HFFc6 (cell line): ENCODE measurements around the gene PTPRM. TPM values are rescaled to one million over a fixed set of nuclear protein-coding genes. Genes with fewer than 3 reads are reported as not detected.

ENCODE experiments used
- DNase-seq: peaks from one replicate; pipeline ENCODE4 v3.0.0-alpha.2; 2018
- H3K27ac Mint-ChIP-seq: 2 replicates; pipeline ENCODE4 v1.8.0; 2020; ENCODE audit warnings: mild to moderate bottlenecking, mixed read lengths
- H3K27me3 Mint-ChIP-seq: 2 replicates; pipeline ENCODE4 v1.8.0; 2021; ENCODE audit warnings: mild to moderate bottlenecking, moderate library complexity, mixed read lengths; ENCODE audit not compliant: insufficient read depth
- H3K36me3 Mint-ChIP-seq: 2 replicates; pipeline ENCODE4 v1.8.0; 2021; ENCODE audit warnings: low read depth, mixed read lengths
- H3K4me1 Mint-ChIP-seq: 2 replicates; pipeline ENCODE4 v1.8.0; 2020; ENCODE audit warnings: low read depth, mixed read lengths
- H3K4me3 Mint-ChIP-seq: 2 replicates; pipeline ENCODE4 v1.8.0; 2020; ENCODE audit warnings: mild to moderate bottlenecking, moderate library complexity, mixed read lengths
- H3K9me3 Mint-ChIP-seq: 2 replicates; pipeline ENCODE4 v1.8.0; 2020; ENCODE audit warnings: mild to moderate bottlenecking, mixed read lengths
- total RNA-seq, 6 experiments: library from RNA; stranded (reverse); fragmentation: NEBNext Ultra II Directional; extraction: Animal tissue kit (Norgen Biotek cat#: 25700); gene quantifications; 2 replicates in 1 of 6; 3 replicates in 5 of 6; pipeline ENCODE4 v1.2.3, GENCODE V29; 2021
- TF ChIP-seq, protein P1 (sequence below): fragments of 200-600 bp; sonication (generic); IDR thresholded peaks from 2 replicates; pipeline ENCODE4 v1.5.0; 2021; ENCODE audit warnings: antibody characterized with exemption, mild to moderate bottlenecking

PTPRM gene
- total RNA-seq, 6 experiments from 2014 or later = 39.4 to 49.8 (median 43.8) TPM

DNA sequence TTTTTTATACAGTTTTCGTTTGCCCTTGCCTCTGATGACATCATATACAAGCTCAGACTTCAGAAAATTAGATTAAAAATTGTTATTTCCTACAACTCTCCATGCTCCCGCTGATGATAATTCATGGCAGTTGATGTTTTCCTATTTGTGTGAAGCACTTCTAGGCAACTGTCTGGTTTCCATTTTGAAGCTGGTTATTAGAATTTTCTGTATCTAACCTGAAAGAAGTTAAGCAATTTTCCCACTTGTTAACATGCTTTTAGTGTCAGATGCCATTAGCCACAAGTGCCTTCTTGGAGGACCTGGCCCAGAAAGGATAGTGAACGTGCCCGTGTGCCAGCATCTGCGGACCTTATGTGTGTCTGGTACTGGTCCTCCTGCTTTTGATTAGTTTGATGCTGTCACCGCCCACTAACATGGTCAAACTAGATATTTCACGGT lies 694.6 kb downstream of the PTPRM start:
- Mint-ChIP-seq H3K36me3 (peaks cover 4% of the 10 kb centered on the region; the same call in 1 of the 2 replicates), H3K9me3 (no peaks in the 10 kb centered on the region), H3K27ac (no peak overlapping the region), H3K4me1 (peaks cover 23% of the 10 kb centered on the region), H3K4me3 (no peak overlapping the region), H3K27me3 (peaks cover 4% of the 10 kb centered on the region; the same call in 1 of the 2 replicates)
- DNase-seq = no peak
- TF ChIP-seq, protein P1, sequence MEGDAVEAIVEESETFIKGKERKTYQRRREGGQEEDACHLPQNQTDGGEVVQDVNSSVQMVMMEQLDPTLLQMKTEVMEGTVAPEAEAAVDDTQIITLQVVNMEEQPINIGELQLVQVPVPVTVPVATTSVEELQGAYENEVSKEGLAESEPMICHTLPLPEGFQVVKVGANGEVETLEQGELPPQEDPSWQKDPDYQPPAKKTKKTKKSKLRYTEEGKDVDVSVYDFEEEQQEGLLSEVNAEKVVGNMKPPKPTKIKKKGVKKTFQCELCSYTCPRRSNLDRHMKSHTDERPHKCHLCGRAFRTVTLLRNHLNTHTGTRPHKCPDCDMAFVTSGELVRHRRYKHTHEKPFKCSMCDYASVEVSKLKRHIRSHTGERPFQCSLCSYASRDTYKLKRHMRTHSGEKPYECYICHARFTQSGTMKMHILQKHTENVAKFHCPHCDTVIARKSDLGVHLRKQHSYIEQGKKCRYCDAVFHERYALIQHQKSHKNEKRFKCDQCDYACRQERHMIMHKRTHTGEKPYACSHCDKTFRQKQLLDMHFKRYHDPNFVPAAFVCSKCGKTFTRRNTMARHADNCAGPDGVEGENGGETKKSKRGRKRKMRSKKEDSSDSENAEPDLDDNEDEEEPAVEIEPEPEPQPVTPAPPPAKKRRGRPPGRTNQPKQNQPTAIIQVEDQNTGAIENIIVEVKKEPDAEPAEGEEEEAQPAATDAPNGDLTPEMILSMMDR = no peak

DNA sequence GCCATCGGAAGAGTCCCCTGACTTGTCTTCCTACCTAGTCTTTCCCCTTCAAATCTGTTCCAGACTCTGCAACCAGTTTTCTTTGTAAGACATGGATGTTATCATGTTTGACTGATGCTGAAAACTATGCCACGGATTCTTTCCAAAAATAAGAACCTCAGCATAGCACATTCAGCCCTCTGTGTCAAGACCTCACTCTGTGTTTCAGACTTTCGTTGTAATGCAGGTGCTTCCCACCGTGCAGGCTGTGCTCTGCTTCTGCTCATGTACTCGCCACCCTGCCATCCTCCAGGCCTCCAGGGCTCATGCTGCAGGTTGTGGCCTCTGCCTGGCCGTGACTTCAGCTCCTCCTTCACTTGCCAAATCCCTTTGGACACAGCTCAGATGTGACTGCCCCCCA lies 695.1 kb downstream of the PTPRM start:
- H3K36me3 Mint-ChIP-seq = peaks cover 4% of the 10 kb centered on the region; the same call in 1 of the 2 replicates
- no peak overlapping the region for H3K27ac Mint-ChIP-seq
- DNase-seq = no peak
- H3K9me3 Mint-ChIP-seq = no peaks in the 10 kb centered on the region
- TF ChIP-seq, protein P1 = no peak
- peaks cover 23% of the 10 kb centered on the region for H3K4me1 Mint-ChIP-seq
- no peak overlapping the region for H3K4me3 Mint-ChIP-seq
- peaks cover 4% of the 10 kb centered on the region; the same call in 1 of the 2 replicates for H3K27me3 Mint-ChIP-seq

DNA sequence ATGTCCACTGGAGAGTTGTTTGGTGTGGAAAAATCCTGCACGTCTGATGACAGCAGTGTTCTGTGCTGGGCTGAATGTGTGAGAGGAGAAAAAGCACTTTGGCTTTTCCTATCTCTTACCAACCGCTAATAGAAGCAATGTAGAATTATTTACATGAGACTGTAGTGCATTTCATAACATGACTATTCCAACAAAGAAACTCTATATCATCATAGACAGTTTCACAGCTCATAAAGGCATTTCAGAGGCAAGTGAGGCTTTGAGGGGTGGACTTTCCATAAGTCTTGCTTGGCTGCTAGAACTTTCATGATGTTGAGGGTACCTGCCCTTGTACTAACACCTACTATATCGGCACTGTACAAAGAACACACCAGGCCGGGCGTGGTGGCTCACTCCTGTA lies 697.0 kb downstream of the PTPRM start:
- Mint-ChIP-seq H3K27me3 (peaks cover 4% of the 10 kb centered on the region; the same call in 1 of the 2 replicates), H3K9me3 (no peaks in the 10 kb centered on the region), H3K36me3 (peaks cover 4% of the 10 kb centered on the region; the same call in 1 of the 2 replicates), H3K27ac (no peak overlapping the region), H3K4me3 (no peak overlapping the region), H3K4me1 (peaks cover 23% of the 10 kb centered on the region)
- no peak for DNase-seq
- TF ChIP-seq, protein P1 = no peak

DNA sequence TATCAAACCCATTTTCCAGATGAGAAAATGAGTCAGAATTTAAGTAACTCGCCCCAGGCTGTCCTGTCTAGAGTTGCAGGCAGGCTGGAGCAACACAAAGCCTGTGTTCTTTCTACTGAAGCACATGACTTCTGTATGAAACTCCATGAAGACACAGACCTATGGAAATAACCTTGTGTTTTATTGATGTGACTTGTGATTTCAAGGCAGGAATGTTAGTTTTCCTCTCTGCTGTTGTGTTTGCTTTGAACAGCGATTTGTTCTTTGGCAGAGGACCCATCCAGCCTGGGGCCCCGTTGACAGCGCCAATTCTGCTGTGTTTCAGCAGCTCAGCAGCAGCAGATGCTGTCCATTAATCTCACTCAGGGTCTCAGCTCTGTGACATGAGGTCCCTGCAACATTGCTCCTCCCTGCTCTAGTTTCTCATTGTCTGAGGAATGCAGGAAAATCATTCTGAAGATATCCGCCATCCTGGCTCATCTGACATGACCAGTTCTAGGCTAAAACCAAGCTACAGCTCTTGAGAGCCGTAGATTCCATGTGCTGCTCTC lies 697.8 kb downstream of the PTPRM start:
- TF ChIP-seq, protein P1 = no peak

DNA sequence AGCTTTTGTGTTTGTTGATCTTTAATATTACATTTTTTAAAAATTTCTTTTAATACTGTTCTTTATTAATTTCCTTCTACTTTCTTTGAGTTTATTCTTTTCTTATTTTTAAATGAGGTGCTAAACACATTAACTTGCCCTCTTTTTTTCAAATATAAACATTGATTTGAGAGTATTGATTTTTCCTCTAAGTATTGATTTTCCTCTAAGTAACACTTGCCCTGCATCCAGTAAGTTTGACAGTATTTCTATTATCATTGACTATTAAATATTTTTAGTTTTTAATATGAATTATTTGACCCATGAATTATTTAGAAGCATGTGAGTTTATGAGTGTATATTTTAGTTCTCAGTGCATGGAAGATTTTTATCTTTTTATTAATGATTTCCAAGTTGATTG lies 705.1 kb downstream of the PTPRM start:
- TF ChIP-seq, protein P1 = no peak
- Mint-ChIP-seq H3K36me3 (peaks cover 6% of the 10 kb centered on the region; the same call in 1 of the 2 replicates), H3K4me3 (no peak overlapping the region), H3K4me1 (no peaks in the 10 kb centered on the region), H3K27ac (no peak overlapping the region), H3K9me3 (no peaks in the 10 kb centered on the region), H3K27me3 (no peaks in the 10 kb centered on the region)
- DNase-seq = no peak

More for the DNA sequence above, 697.8 kb downstream of the PTPRM start:
- peak; percentile 6 for DNase-seq
- peaks cover 4% of the 10 kb centered on the region; the same call in 1 of the 2 replicates for H3K27me3 Mint-ChIP-seq
- peaks cover 23% of the 10 kb centered on the region for H3K4me1 Mint-ChIP-seq
- H3K27ac Mint-ChIP-seq = no peak overlapping the region
- H3K4me3 Mint-ChIP-seq = no peak overlapping the region
- H3K9me3 Mint-ChIP-seq = no peaks in the 10 kb centered on the region
- H3K36me3 Mint-ChIP-seq = peaks cover 11% of the 10 kb centered on the region; the same call in 1 of the 2 replicates
